Aorta (tissue), 5 donors: ENCODE data around the gene SERTAD3. TPM values are rescaled to one million over a fixed set of nuclear protein-coding genes. Genes with fewer than 3 reads are reported as not detected.

Experiments
- ATAC-seq: fragments of 200-7000 bp; cut with Tn5 transposase; one replicate; pipeline ENCODE4 v1.9.1; 2022; ENCODE audit warnings: moderate library complexity; ENCODE audit not compliant: low FRiP score
- DNase-seq, 2 donors: peaks; one replicate each; pipeline ENCODE4 v3.0.0-alpha.2; 2020
- H3K27ac ChIP-seq, 2 donors: one replicate each; pipeline ENCODE4 v1.5.1; 2013; ENCODE audit warnings: low read length in 2 of 2, mild to moderate bottlenecking in 2 of 2, moderate library complexity in 2 of 2, control low read depth in 1 of 2, inconsistent platforms in 1 of 2, low read depth in 1 of 2
- H3K27me3 ChIP-seq, 2 donors: one replicate each; pipeline ENCODE4 v1.6.1; 2013; ENCODE audit warnings: control low read depth in 1 of 2, low read length in 1 of 2, mild to moderate bottlenecking in 1 of 2, moderate library complexity in 1 of 2; ENCODE audit not compliant: insufficient read depth in 2 of 2, control insufficient read depth in 1 of 2
- H3K36me3 ChIP-seq, 2 donors: one replicate each; pipeline ENCODE4 v1.6.1; 2013; ENCODE audit warnings: control low read depth in 1 of 2, low read length in 1 of 2, mild to moderate bottlenecking in 1 of 2; ENCODE audit not compliant: insufficient read depth in 2 of 2, control insufficient read depth in 1 of 2
- H3K4me1 ChIP-seq, 2 donors: one replicate each; pipeline ENCODE4 v1.6.1; 2013; ENCODE audit warnings: low read length in 2 of 2, control low read depth in 1 of 2, mild to moderate bottlenecking in 1 of 2, moderate library complexity in 1 of 2; ENCODE audit not compliant: insufficient read depth in 2 of 2, control insufficient read depth in 1 of 2
- H3K4me3 ChIP-seq, 2 donors: one replicate each; pipeline ENCODE4 v1.5.1; 2013; ENCODE audit warnings: low read length in 2 of 2, control low read depth in 1 of 2, mild to moderate bottlenecking in 1 of 2
- H3K9me3 ChIP-seq: one replicate; pipeline ENCODE4 v1.6.1; 2013; ENCODE audit warnings: mild to moderate bottlenecking, low read length; ENCODE audit not compliant: control insufficient read depth
- WGBS, 2 donors: extraction: QIAGEN DNeasy Blood & Tissue Kit; methylation state at CpG; one replicate each; pipeline ENCODE4 v1.1.7; 2013; 5-methylcytosine and 5-hydroxymethylcytosine counted together
- intact Hi-C, 2 donors: fragments of 100-400 bp; cut with DNase I; formaldehyde crosslinking; loops; one replicate each; pipeline versions ENCODE4 v1.14.2 to v1.15.0; 2022
- polyA plus RNA-seq, 2 donors: library from polyadenylated mRNA; stranded (reverse); fragments of 200-250 nt; gene quantifications; one replicate each; pipeline ENCODE4 v1.2.3, GENCODE V29; 2013
- total RNA-seq, 2 donors: library from RNA; stranded (reverse); fragmentation: NEBNext Ultra II Directional; extraction: Animal tissue kit (Norgen Biotek cat#: 25700); gene quantifications; one replicate each; pipeline ENCODE4 v1.2.1, GENCODE V29; 2021
- donor health status: healthy with polysubstance abuse.
- donor health status: Bipolar disorder and iron deficiency.
- donor health status: DM: no; HTN: no; CAD: no.
- donor health status: DM: no; HTN: no; CAD: no.
- donor health status: DM: yes; HTN: yes; CAD: no.

Gene SERTAD3
- total and polyA plus RNA-seq, 4 donors = 25.0 to 46.3 (median 31.7) TPM

DNA sequence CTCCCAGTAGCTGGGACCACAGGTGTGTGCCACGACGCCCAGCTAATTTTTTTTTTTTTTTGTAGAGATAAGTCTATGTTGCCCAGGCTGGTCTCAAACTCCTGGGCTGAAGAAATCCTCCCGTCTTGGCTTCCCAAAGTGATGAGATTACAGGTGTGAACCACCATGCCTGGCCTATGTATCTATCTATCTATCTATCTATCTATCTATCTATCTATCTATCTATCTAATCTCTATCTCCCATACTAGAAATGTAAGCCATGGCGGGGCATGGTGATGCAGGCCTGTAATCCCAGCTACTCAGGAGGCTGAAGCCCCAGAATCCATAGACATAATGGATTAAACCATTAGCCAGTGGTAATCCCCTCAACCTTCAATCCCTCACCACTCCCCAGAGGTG is 6.5 kb upstream of the SERTAD3 start:
- DNase-seq (no peak), ATAC-seq (no peak)
- intact Hi-C loops = no loop called here
- H3K4me1 ChIP-seq = no peaks in the 10 kb centered on the region
- no peak overlapping the region for H3K27ac ChIP-seq
- H3K27me3 ChIP-seq = no peaks in the 10 kb centered on the region
- 95% methylated on average over 4 of the region's 4 CpGs for WGBS, 2 donors
- H3K36me3 ChIP-seq = peaks cover 5 to 7% of the 10 kb centered on the region in 2 donors
- no peak overlapping the region for H3K4me3 ChIP-seq
- no peaks in the 10 kb centered on the region for H3K9me3 ChIP-seq

DNA sequence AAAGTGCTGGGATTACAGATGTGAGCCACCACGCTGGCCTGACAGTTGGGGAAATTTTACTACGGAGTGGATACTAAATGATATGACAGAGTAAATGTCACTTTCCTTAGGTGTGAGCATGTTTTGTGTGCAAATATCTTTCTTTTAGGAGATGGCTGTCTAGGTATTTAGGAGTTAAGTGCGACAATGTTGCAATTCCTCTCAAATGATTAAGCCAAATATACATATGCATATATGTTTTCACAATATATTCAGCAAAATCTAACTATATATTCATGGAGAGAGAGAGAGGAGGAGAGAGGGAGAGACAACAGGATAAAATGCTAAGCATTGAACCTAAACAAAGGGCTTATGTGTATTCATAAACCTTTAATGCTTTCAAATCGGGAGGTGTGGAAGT is 5.4 kb upstream of the SERTAD3 start:
- ATAC-seq = no peak
- peaks cover 5 to 7% of the 10 kb centered on the region in 2 donors for H3K36me3 ChIP-seq
- WGBS, 2 donors = 96 to 97% methylated on average over 4 of the region's 4 CpGs
- no peaks in the 10 kb centered on the region for H3K4me1 ChIP-seq
- no peaks in the 10 kb centered on the region for H3K9me3 ChIP-seq
- no peak for DNase-seq
- intact Hi-C loops = loop anchor here in 1 of 2 donors (10.0 kb wide), 1 partner anchor 355 kb away; no protein-coding TSS in a partner anchor
- no peak overlapping the region for H3K4me3 ChIP-seq
- no peaks in the 10 kb centered on the region for H3K27me3 ChIP-seq
- H3K27ac ChIP-seq = no peak overlapping the region

GRCh38 chr19:40446263-40446784 is 2.2 kb upstream of the SERTAD3 start:
- H3K4me3 ChIP-seq = no peak overlapping the region
- no peaks in the 10 kb centered on the region for H3K4me1 ChIP-seq
- H3K27ac ChIP-seq = no peak overlapping the region
- DNase-seq (no peak), ATAC-seq (no peak)
- intact Hi-C loops = loop anchor here in 1 of 2 donors (10.0 kb wide), 1 partner anchor 358 kb away; no protein-coding TSS in a partner anchor
- no peaks in the 10 kb centered on the region for H3K9me3 ChIP-seq
- peaks cover 5 to 7% of the 10 kb centered on the region in 2 donors for H3K36me3 ChIP-seq
- WGBS, 2 donors = 80 to 87% methylated on average over 8 of the region's 8 CpGs
- H3K27me3 ChIP-seq = no peaks in the 10 kb centered on the region

GRCh38 chr19:40445780-40446262 is 1.7 kb upstream of the SERTAD3 start:
- ATAC-seq (no peak), DNase-seq (no peak)
- Histone ChIP-seq H3K4me3 (no peak overlapping the region), H3K27me3 (no peaks in the 10 kb centered on the region), H3K27ac (no peak overlapping the region), H3K36me3 (peaks cover 5 to 7% of the 10 kb centered on the region in 2 donors), H3K9me3 (no peaks in the 10 kb centered on the region), H3K4me1 (no peaks in the 10 kb centered on the region)
- WGBS, 2 donors = 72 to 75% methylated on average over 9 of the region's 9 CpGs
- intact Hi-C loops = loop anchor here in 1 of 2 donors (2.0 to 10.0 kb wide), 3 partner anchors 19 to 359 kb away; partner anchors contain the start of gene BLVRB

DNA sequence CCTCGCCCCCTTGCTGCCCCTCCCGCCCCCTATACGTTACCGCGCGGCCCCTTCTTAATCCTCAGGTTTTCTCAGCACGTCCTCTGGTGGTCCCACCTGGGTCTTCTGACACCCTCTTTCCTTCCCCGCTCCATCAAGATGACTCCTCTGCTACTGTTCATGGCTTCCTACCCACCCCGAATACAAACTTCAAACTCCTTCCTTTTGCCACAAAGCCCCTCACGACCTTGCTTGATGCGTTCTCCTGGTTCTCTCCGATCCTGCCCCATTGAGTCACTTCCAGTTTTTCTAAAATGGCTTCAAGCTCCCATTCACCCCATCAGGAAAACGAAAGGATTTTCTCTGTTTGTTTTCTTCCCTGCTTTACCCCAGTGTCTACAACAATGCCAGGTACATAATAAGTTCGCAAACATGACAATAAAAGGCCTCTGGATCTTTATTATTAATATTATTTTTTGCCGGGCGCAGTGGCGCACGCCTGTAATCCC is 734 bp upstream of the SERTAD3 start:
- DNase-seq (no peak), ATAC-seq (no peak)
- Histone ChIP-seq H3K27ac (peak overlapping the region in 1 of 2 donors; percentile 45), H3K36me3 (peaks cover 5 to 7% of the 10 kb centered on the region in 2 donors), H3K9me3 (no peaks in the 10 kb centered on the region), H3K4me3 (peak overlapping the region; percentile 27 to 28), H3K27me3 (no peaks in the 10 kb centered on the region), H3K4me1 (no peaks in the 10 kb centered on the region)
- intact Hi-C loops = loop anchor here in 1 of 2 donors (1.0 to 10.0 kb wide), 4 partner anchors 20 to 360 kb away; partner anchors contain the start of genes BLVRB and SERTAD1
- 17 to 19% methylated on average over 16 to 18 of the region's 18 CpGs for WGBS, 2 donors

- Histone ChIP-seq H3K9me3 (no peaks in the 10 kb centered on the region), H3K36me3 (peaks cover 3 to 5% of the 10 kb centered on the region in 2 donors), H3K27me3 (no peaks in the 10 kb centered on the region), H3K4me1 (no peaks in the 10 kb centered on the region), H3K4me3 (peak overlapping the region; percentile 50 to 90), H3K27ac (peak overlapping the region; percentile 51 to 88)
- 0 to 1% methylated on average over 48 to 52 of the region's 52 CpGs for WGBS, 2 donors
- intact Hi-C loops = loop anchor here in 1 of 2 donors (1.0 to 10.0 kb wide), 3 partner anchors 22 to 361 kb away; partner anchors contain the start of genes C19orf47 and PLD3
- DNase-seq (peak; percentile 99 to 100), ATAC-seq (peak; percentile 93)
These were observed 770 bp downstream of the SERTAD3 start for GRCh38 chr19:40443131-40443999.

GRCh38 chr19:40442328-40443130 is 1.6 kb downstream of the SERTAD3 start:
- Histone ChIP-seq H3K27me3 (no peaks in the 10 kb centered on the region), H3K4me3 (peak overlapping the region in 1 of 2 donors; percentile 29), H3K36me3 (no peaks in the 10 kb centered on the region), H3K4me1 (no peaks in the 10 kb centered on the region), H3K27ac (peak overlapping the region in 1 of 2 donors; percentile 68), H3K9me3 (no peaks in the 10 kb centered on the region)
- WGBS, 2 donors = 15 to 18% methylated on average over 22 of the region's 22 CpGs
- intact Hi-C loops = loop anchor here in 1 of 2 donors (1.0 to 10.0 kb wide), 3 partner anchors 21 to 362 kb away; partner anchors contain the start of genes C19orf47 and PLD3
- no peak for ATAC-seq
- no peak for DNase-seq

- Histone ChIP-seq H3K36me3 (no peaks in the 10 kb centered on the region), H3K27me3 (no peaks in the 10 kb centered on the region), H3K4me1 (no peaks in the 10 kb centered on the region), H3K9me3 (no peaks in the 10 kb centered on the region), H3K4me3 (no peak overlapping the region), H3K27ac (no peak overlapping the region)
- ATAC-seq (no peak), DNase-seq (no peak)
- intact Hi-C loops = loop anchor here in 1 of 2 donors (10.0 kb wide), 1 partner anchor 363 kb away; no protein-coding TSS in a partner anchor
- WGBS, 2 donors = 84 to 85% methylated on average over 11 of the region's 11 CpGs
These were observed 2.3 kb downstream of the SERTAD3 start for GRCh38 chr19:40441719-40442253.
